DMS53 (cell line): ENCODE measurements around the gene PCGF5.
"Not testable (repeated sequence)": the region's sequence is repeated elsewhere in the genome, so short reads cannot be mapped to it uniquely, and the experiment has no call there.

Experiments used
- DNase-seq: peaks from one replicate; lab custom pipeline; 2025; lab: John Stamatoyannopoulos, UW

Gene PCGF5

DNA sequence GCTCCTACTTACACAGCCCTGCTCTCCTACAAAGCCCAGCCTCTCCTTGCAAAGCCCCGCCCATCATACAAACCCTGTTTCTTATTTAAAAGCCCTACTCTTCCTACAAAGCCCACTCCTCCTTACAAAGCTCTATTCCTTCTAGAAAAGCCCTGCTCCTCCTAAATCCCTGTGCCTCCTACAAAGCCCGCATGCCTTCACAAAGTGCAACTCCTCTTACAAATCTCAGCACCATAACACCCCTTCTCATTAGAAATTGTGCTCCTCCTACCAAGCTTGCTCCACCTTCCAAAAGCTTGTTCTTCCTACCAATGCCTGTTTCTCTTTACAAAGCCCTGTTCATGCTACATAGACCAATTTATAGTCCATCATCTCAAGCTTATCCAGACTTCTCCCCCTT, 66.1 kb downstream of the PCGF5 start:
- DNase-seq, result no peak

- no peak for DNase-seq
Observed at GRCh38 chr10:91287276-91287675, 66.8 kb downstream of the PCGF5 start.

- DNase-seq, result no peak
Observed at GRCh38 chr10:91287912-91288311, 67.4 kb downstream of the PCGF5 start.

DNA sequence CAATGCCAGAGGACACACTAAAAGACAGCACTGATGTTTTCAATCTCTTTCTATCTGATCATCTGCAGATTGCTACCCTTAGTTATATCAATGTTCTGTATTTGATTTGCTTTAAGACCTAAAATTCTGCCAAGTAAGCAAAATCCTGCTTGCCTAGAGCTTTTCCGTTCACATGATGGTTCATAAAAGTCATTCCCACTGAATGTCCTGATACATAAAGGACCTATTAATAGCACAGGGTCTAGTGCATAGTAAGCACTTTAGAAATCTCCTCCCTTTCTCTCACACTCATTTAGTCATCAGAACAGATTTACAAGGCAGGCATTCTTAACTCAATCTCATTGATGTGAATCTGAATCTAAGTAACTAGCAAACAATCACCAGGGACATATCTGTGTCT, 68.8 kb downstream of the PCGF5 start:
- DNase-seq, result no peak

DNA sequence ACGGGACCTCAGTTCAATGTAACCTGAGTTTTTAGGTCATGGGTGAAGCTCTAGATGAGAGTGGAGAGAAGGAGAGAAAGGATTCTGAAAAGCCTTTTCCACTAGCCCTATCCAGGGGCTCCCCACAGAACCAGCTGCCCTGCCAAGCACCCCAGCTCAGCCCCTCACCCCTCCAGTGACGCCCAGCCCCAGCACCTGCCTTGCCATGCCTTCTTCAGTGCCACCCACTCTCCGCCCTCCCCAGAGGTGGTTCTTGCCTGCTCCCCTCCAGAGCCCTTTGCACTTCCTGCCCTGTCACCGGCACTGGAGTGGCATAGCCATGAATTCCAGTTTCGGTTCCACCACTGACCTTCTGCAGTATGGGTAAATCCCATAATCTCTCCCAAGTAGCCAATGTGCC, 70.1 kb downstream of the PCGF5 start:
- no peak for DNase-seq

- DNase-seq, result no peak
Observed at GRCh38 chr10:91294134-91294906, 73.9 kb downstream of the PCGF5 start.

GRCh38 chr10:91295346-91295745, 74.9 kb downstream of the PCGF5 start:
- DNase-seq, result no peak

- peak; percentile 62 for DNase-seq
Observed at GRCh38 chr10:91296471-91296870, 76.0 kb downstream of the PCGF5 start.

GRCh38 chr10:91298224-91298871, 77.9 kb downstream of the PCGF5 start:
- peak; percentile 92 for DNase-seq

- peak; percentile 73 for DNase-seq
Observed at GRCh38 chr10:91299999-91300575, 79.6 kb downstream of the PCGF5 start.

DNA sequence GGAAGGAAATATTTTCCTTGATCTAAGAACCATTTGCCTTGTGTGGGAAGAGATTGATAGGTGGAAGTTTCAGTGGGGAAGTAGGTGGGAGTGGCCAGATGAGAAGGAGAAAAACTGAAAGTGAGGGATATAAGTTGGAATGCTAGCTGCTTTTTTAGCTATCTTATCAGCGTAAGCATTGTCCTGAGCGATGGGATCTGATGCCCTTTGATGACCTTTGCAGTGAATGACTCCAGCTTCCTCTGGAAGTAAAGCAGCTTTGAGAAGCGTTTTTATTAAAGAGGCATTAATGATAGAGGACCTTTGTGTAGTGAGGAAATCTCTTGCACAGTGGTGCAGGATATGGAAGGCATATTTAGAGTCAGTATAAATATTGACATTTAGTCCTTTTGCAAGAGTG, 82.5 kb downstream of the PCGF5 start:
- not testable (repeated sequence) for DNase-seq

DNA sequence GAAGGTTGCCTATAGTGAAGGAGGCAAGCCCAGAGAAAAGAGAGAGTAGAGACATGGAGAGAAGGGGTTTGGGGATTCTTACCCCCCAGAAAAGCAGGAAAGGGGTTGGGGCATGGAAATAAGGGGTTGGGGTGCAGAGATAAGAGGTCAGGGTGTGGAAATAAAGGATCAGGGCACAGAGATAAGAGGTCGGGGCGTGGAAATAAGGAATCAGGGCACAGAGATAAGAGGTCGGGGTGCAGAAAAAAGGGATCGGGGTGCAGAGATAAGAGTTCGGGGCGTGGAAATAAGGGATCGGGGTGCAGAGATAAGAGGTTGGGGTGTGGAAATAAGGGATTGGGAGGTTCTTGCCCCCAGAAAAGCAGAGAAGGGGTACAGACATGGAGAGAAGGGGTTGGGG, 85.5 kb downstream of the PCGF5 start:
- DNase-seq, result not testable (repeated sequence)

- no peak for DNase-seq
Observed at GRCh38 chr10:91307489-91307888, 87.0 kb downstream of the PCGF5 start.

- no peak for DNase-seq
Observed at GRCh38 chr10:91309711-91310110, 89.2 kb downstream of the PCGF5 start.

- no peak for DNase-seq
Observed at GRCh38 chr10:91311601-91312381, 91.3 kb downstream of the PCGF5 start.

DNA sequence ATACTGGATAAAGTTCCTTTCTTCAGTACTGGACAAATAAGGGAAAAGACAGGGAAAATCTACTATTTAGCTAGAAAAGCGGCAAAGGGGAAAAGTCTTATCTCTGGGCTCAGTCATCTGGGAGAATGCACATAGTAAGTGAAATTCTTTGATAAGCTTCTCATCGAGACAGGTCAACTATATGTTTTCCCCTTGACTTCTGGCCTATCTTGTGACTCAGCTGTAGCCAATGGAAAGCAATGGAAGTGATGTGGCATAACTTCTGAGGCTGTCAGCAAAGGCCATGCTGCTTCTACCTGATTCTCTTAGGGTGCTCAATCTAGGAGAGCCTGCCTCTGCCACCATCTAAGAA, 91.9 kb downstream of the PCGF5 start:
- DNase-seq, result no peak

DNA sequence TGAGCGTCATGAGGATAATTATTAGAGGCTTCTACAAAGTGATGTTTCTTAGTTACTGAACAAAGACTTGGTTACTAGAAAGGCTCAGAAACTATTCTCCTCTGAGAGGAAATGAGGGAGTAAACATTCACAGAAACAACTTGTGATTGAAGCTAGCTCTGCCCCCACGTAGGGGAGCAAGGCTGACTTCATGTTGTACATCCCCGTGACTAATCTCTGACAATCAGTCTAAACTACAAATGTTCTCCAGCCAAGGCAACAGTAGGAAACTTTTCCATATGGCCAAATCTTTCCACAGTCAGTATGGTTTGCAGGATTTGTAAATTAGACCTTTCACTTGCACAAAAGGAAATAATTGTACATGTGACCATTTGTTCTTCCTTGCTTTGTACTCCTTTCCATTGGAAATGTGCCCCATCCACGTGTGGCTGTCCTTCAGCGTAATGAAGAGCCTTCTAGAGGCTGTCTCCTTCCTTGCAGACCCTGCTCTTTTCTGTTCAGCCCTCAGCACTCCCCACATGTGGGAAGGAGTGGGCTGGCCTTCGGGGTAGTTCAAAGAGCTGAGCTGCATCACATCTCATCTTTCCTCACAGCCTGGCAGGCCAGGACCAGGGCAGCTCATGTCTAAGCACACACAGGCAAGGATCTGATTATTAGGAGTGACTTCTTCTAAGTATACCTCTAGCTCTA, 93.5 kb downstream of the PCGF5 start:
- no peak for DNase-seq

- no peak for DNase-seq
Observed at GRCh38 chr10:91316486-91316885, 96.0 kb downstream of the PCGF5 start.

DNA sequence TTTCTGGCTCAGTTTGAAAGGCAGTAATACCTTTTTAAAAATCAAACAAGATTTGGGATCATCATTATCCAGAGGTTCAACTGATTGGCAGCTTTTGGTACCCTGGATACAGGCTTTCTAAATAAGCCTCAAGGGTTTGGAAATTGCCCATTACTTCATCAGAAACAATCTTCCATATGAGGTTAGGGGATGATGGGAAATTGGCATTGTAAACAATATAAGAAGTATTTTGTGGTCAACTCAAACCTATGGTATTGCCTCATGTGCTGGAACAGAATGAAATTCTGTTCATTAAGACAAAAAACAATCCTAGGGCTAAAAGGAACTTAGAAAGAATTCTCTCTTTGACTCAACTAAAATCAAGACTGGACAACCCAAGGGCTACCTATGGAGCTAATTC, 97.1 kb downstream of the PCGF5 start:
- no peak for DNase-seq

- no peak for DNase-seq
Observed at GRCh38 chr10:91319336-91319735, 98.9 kb downstream of the PCGF5 start.

DNA sequence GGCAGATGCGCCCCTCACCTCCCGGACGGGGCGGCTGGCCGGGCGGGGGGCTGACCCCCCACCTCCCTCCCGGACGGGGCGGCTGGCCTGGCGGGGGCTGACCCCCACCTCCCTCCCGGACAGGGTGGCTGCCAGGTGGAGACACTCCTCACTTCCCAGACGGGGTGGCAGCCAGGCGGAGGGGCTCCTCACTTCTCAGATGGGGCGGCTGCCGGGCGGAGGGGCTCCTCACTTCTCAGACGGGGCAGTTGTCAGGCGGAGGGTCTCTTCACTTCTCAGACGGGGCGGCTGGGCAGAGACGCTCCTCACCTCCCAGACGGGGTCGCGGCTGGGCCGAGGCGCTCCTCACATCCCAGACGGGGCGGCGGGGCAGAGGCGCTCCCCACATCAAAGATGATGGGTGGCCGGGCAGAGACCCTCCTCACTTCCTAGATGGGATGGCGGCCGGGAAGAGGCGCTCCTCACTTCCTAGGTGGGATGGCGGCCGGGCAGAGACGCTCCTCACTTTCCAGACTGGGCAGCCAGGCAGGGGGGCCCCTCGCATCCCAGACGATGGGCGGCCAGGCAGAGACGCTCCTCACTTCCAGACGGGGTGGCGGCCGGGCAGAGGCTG, 102.9 kb downstream of the PCGF5 start:
- not testable (repeated sequence) for DNase-seq
